SU-DHL-6 (cell line): ENCODE results near the gene LMO7.

Experiments used
- H2AFZ ChIP-seq: fragments of 200-600 bp; sonication (generic); 2 replicates; pipeline ENCODE4 v1.6.1; 2014; ENCODE audit warnings: low read depth, mild to moderate bottlenecking, moderate library complexity, mixed read lengths, antibody characterized with exemption, low read length; ENCODE audit not compliant: severe bottlenecking
- H3F3A ChIP-seq: fragments of 200-600 bp; shearing (Covaris generic); 2 replicates; pipeline ENCODE4 v1.6.0; 2016; ENCODE audit warnings: antibody characterized with exemption, mild to moderate bottlenecking; ENCODE audit not compliant: insufficient read depth
- H3K27ac ChIP-seq: fragments of 200-600 bp; sonication (generic); 2 replicates; pipeline ENCODE4 v1.5.1; 2016; ENCODE audit warnings: low read depth, mild to moderate bottlenecking, low read length, moderate library complexity, mixed read lengths
- H3K27me3 ChIP-seq: fragments of 200-600 bp; sonication (generic), shearing (Covaris generic); 2 replicates; pipeline ENCODE4 v1.6.0; 2014; ENCODE audit warnings: mild to moderate bottlenecking, low read length
- H3K36me3 ChIP-seq: fragments of 200-600 bp; sonication (generic); 2 replicates; pipeline ENCODE4 v1.6.1; 2014; ENCODE audit warnings: mild to moderate bottlenecking, low read length, mixed read lengths
- H3K4me2 ChIP-seq: fragments of 300-600, 200-600 bp; shearing (Covaris generic), sonication (generic); 2 replicates; pipeline ENCODE4 v1.6.0; 2014; ENCODE audit warnings: low read length, low read depth, mild to moderate bottlenecking; ENCODE audit not compliant: poor library complexity, severe bottlenecking
- H3K4me3 ChIP-seq: fragments of 200-600 bp; sonication (generic); 2 replicates; pipeline ENCODE4 v1.5.1; 2014; ENCODE audit warnings: antibody characterized with exemption, low read length, mild to moderate bottlenecking, mixed read lengths; ENCODE audit not compliant: insufficient read depth, poor library complexity, severe bottlenecking
- H3K79me2 ChIP-seq: fragments of 200-600 bp; sonication (generic); 2 replicates; pipeline ENCODE4 v1.6.1; 2014; ENCODE audit warnings: mild to moderate bottlenecking, low read length, moderate library complexity; ENCODE audit not compliant: insufficient read depth
- H3K9ac ChIP-seq: fragments of 200-600 bp; sonication (generic); 2 replicates; pipeline ENCODE4 v1.7.0; 2014; ENCODE audit warnings: mild to moderate bottlenecking, low read length
- H3K9me2 ChIP-seq: fragments of 200-600 bp; sonication (generic); replicated peaks from 2 replicates; pipeline ENCODE4 v1.6.1; 2014; ENCODE audit warnings: low read length; ENCODE audit not compliant: insufficient read depth
- H3K9me3 ChIP-seq: fragments of 200-600 bp; sonication (generic); 2 replicates; pipeline ENCODE4 v1.6.1; 2014; ENCODE audit warnings: low read length, mixed read lengths; ENCODE audit not compliant: insufficient read depth
- H4K20me1 ChIP-seq: fragments of 200-600 bp; sonication (generic); 2 replicates; pipeline ENCODE4 v1.6.1; 2014; ENCODE audit warnings: low read depth, mild to moderate bottlenecking, antibody characterized with exemption, low read length, moderate library complexity, mixed read lengths
- EZH2phosphoT487 ChIP-seq: fragments of 200-600 bp; sonication (generic), shearing (Covaris generic); conservative IDR thresholded peaks from 2 replicates; pipeline ENCODE4 v1.6.1; 2018; ENCODE audit warnings: mild to moderate bottlenecking, antibody characterized with exemption, low read length, moderate library complexity, mixed read lengths
- TF ChIP-seq, protein P1 (sequence below): fragments of 200-600 bp; sonication (generic); IDR thresholded peaks from one replicate; pipeline ENCODE4 v1.5.1; 2017; ENCODE audit warnings: antibody characterized with exemption, mild to moderate bottlenecking, low read length, moderate library complexity; ENCODE audit not compliant: insufficient read depth, poor library complexity, severe bottlenecking

The LMO7 gene

DNA sequence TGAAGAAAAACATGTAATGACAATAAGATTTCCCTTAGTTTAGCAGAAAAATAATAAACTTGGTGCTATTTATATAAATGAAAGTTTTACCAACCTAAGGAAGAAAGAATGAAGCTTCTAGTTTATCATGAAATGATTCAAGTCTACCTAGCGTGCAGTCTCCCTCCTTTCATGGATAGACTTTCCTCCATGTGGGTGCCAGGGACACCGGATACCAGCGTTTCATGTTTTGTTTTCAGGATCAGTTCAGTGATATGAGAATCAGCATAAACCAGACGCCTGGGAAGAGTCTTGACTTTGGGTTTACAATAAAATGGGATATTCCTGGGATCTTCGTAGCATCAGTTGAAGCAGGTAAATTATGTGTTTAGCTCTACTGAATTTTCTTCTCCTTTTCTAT is 196.7 kb downstream of the LMO7 start:
- Histone ChIP-seq H3K27me3 (no peaks in the 10 kb centered on the region), H3F3A (no peaks in the 10 kb centered on the region), H4K20me1 (no peaks in the 10 kb centered on the region), H3K4me2 (no peak overlapping the region), H3K36me3 (peaks cover 57% of the 10 kb centered on the region), H3K9ac (no peak overlapping the region), H3K4me3 (no peak overlapping the region), H3K9me2 (no peaks in the 10 kb centered on the region), H3K27ac (no peak overlapping the region), H3K79me2 (0 out of 2 replicates have a peak, but pooled peaks cover 1% of the 10 kb centered on the region), H3K9me3 (no peaks in the 10 kb centered on the region), H2AFZ (no peak overlapping the region)
- TF ChIP-seq EZH2phosphoT487: no peak
- TF ChIP-seq, protein P1, sequence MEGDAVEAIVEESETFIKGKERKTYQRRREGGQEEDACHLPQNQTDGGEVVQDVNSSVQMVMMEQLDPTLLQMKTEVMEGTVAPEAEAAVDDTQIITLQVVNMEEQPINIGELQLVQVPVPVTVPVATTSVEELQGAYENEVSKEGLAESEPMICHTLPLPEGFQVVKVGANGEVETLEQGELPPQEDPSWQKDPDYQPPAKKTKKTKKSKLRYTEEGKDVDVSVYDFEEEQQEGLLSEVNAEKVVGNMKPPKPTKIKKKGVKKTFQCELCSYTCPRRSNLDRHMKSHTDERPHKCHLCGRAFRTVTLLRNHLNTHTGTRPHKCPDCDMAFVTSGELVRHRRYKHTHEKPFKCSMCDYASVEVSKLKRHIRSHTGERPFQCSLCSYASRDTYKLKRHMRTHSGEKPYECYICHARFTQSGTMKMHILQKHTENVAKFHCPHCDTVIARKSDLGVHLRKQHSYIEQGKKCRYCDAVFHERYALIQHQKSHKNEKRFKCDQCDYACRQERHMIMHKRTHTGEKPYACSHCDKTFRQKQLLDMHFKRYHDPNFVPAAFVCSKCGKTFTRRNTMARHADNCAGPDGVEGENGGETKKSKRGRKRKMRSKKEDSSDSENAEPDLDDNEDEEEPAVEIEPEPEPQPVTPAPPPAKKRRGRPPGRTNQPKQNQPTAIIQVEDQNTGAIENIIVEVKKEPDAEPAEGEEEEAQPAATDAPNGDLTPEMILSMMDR: no peak

DNA sequence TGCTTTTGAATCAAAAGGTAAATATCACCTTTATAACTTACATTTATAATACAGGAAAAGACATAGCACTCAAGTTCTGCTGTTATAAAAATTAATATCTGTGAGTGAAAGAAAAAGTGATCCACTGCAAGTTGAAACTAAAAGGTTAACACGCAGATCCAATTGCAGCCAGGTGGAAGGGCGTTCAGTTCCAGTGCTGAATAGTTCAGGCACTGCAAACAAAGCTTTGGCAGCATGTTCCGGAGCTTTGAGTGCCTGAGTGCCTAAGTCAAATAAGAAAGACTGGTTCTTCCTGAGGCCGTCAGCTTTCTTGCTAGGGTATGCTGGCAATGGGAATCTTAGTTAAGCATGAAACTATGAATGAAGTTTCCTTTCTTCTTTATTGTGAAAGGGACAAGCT is 200.3 kb downstream of the LMO7 start:
- no peak for TF ChIP-seq EZH2phosphoT487
- TF ChIP-seq, protein P1: no peak
- no peaks in the 10 kb centered on the region for H4K20me1 ChIP-seq
- H2AFZ ChIP-seq: no peak overlapping the region
- H3K79me2 ChIP-seq: no peaks in the 10 kb centered on the region
- H3K27ac ChIP-seq: no peak overlapping the region
- H3K36me3 ChIP-seq: peaks cover 64% of the 10 kb centered on the region
- H3K9me3 ChIP-seq: no peaks in the 10 kb centered on the region
- no peaks in the 10 kb centered on the region for H3F3A ChIP-seq
- no peak overlapping the region for H3K9ac ChIP-seq
- H3K4me2 ChIP-seq: no peak overlapping the region
- H3K9me2 ChIP-seq: no peaks in the 10 kb centered on the region
- H3K27me3 ChIP-seq: no peaks in the 10 kb centered on the region
- no peak overlapping the region for H3K4me3 ChIP-seq

DNA sequence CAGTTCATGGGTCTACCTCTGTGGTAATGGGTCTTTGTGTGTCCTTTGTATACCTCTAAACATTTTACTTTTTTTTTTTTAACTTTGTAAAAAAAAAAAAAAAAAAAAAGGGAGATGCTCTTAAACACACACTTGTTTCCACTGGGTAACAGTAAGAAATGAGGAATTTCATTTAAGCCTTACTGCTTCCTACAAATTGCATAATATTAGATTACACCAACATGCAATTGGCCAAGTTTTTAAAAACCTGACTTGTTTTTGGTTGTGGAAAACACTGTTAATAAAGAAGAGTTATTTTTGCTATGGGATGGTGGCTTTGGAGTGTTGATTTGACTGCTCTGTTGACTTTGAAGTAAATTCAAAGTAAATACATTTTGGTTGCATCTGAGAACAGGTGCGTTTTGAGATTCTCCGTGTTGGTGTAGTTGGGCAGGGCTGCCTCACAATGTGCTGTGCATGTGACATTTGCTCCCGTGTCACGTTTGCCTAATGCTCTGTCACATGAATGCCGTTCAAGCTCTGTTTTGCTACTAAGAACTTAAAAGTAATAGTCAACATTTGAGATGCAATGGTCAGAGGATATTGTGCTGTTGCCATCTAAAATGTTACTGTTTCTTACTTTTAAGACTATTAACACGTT is 202.4 kb downstream of the LMO7 start:
- no peaks in the 10 kb centered on the region for H3K79me2 ChIP-seq
- H3K27ac ChIP-seq: no peak overlapping the region
- no peaks in the 10 kb centered on the region for H3K9me2 ChIP-seq
- no peaks in the 10 kb centered on the region for H4K20me1 ChIP-seq
- no peaks in the 10 kb centered on the region for H3F3A ChIP-seq
- H3K4me3 ChIP-seq: no peak overlapping the region
- H3K9ac ChIP-seq: no peak overlapping the region
- H3K36me3 ChIP-seq: peaks cover 82% of the 10 kb centered on the region
- H3K27me3 ChIP-seq: no peaks in the 10 kb centered on the region
- no peak overlapping the region for H3K4me2 ChIP-seq
- no peaks in the 10 kb centered on the region for H3K9me3 ChIP-seq
- no peak overlapping the region for H2AFZ ChIP-seq
- TF ChIP-seq, protein P1: no peak
- no peak for TF ChIP-seq EZH2phosphoT487
